Measurements from ENCODE around the gene OSER1.
"Not testable (repeated sequence)": the region's sequence is repeated elsewhere in the genome, so short reads cannot be mapped to it uniquely, and the experiment has no call there.

OSER1 gene

DNA sequence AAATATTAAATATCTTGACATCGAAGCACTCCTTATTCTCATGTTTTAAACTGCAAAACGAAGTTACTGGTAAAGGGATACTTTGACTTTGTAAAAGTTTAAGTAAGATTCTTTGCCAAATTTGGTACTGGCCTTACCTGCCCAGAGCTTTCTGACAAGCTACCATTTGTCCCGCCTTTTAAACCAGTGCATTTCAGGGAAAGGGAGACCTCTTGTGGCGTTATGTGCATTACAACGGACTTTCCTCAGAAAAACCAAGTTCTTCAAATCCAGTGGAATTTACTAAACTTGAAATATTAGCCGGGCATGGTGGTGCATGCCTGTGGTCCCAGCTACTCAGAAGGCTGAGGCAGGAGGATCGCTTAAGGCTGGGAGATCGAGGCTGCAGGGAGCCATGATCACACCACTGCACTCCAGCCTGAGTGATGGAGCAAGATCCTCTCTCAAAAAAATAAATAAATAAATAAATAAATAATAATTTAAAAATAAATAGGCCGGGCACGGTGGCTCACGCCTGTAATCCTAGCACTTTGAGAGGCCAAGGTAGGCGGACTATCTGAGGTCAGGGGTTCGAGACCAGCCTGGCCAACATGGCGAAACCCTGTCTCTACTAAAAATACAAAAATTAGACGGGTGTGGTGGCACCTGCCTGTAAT lies 20.2 kb downstream of the OSER1 start:
- H3K23ac ChIP-seq (ENCODE audit: low read length); H2BK120ac ChIP-seq (ENCODE audit: insufficient read depth, low read length, poor library complexity); H3K27ac ChIP-seq (ENCODE audit: low read depth, low read length); H3K4ac ChIP-seq (ENCODE audit: low read depth, low read length); H4K12ac ChIP-seq (ENCODE audit: low read depth, low read length); H3K9ac ChIP-seq (ENCODE audit: low read length); H2AFZ ChIP-seq (ENCODE audit: insufficient read depth, low read length, poor library complexity); H4K91ac ChIP-seq (ENCODE audit: low read depth, low read length); H3K4me3 ChIP-seq (ENCODE audit: low read depth, low read length); H2BK12ac ChIP-seq (ENCODE audit: low read length); H3K36me3 ChIP-seq (ENCODE audit: control insufficient read depth in 1 of 2, insufficient read depth in 2 of 2, low read length in 2 of 2); H3K18ac ChIP-seq (ENCODE audit: low read length); H2AK5ac ChIP-seq (ENCODE audit: low read length); H3K14ac ChIP-seq (ENCODE audit: low read length); H3K9me3 ChIP-seq (ENCODE audit: insufficient read depth, low read depth, low read length); H4K8ac ChIP-seq (ENCODE audit: low read depth, low read length); H3K27me3 ChIP-seq (ENCODE audit: insufficient read depth, low read length); H3K4me2 ChIP-seq (ENCODE audit: low read length); H2BK5ac ChIP-seq (ENCODE audit: low read depth, low read length, poor library complexity): not testable (repeated sequence)
- Histone ChIP-seq H3K79me2 (ENCODE audit: control insufficient read depth, insufficient read depth, low read length, poor library complexity) (peaks cover 16% of the 10 kb centered on the region), H3K79me1 (ENCODE audit: low read length) (peaks cover 33% of the 10 kb centered on the region), H3K4me1 (ENCODE audit: control insufficient read depth in 1 of 2, insufficient read depth in 2 of 2, low read length in 2 of 2) (peaks cover 13 to 27% of the 10 kb centered on the region in 2 experiments)
- no CpG with 5 or more reads among the region's 15 CpGs for WGBS (ENCODE audit: extremely low coverage, insufficient coverage, insufficient read length)
- peak; percentile 89 to 98 for DNase-seq

DNA sequence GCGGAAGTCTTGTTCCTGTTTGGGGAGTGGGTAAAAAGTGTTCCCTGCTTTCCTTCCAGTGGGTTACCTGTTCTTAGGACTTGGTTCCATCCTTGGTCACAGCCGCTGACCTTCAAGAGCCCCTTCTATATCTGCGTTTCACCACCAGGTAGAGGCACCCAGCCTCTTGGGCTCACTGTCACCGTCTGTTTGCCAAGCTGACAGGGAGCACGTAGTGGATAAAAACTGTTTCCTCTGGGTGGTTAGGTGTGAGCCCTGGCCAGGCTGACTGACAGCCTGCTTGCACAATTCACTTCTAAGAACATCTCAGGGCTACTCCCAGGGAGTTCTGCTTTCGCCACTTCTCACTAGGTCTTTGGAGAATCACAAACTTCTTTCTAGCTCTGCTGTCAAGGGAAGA lies 21.8 kb downstream of the OSER1 start:
- peak overlapping the region; percentile 9 for H3K4ac ChIP-seq (ENCODE audit: low read depth, low read length)
- peak overlapping the region; percentile 91 for H2BK120ac ChIP-seq (ENCODE audit: insufficient read depth, low read length, poor library complexity)
- H3K18ac ChIP-seq (ENCODE audit: low read length) = peak overlapping the region; percentile 24
- no peaks in the 10 kb centered on the region for H3K27me3 ChIP-seq (ENCODE audit: insufficient read depth, low read length)
- peak overlapping the region; percentile 92 for H4K91ac ChIP-seq (ENCODE audit: low read depth, low read length)
- no peaks in the 10 kb centered on the region for H3K36me3 ChIP-seq (ENCODE audit: control insufficient read depth in 1 of 2, insufficient read depth in 2 of 2, low read length in 2 of 2)
- H2AK5ac ChIP-seq (ENCODE audit: low read length) = peak overlapping the region; percentile 17
- peak overlapping the region; percentile 70 for H2BK12ac ChIP-seq (ENCODE audit: low read length)
- peak overlapping the region; percentile 10 for H4K12ac ChIP-seq (ENCODE audit: low read depth, low read length)
- H3K9ac ChIP-seq (ENCODE audit: low read length) = no peak overlapping the region
- H3K9me3 ChIP-seq (ENCODE audit: insufficient read depth, low read depth, low read length) = no peaks in the 10 kb centered on the region
- no peak overlapping the region for H2AFZ ChIP-seq (ENCODE audit: insufficient read depth, low read length, poor library complexity)
- H3K27ac ChIP-seq (ENCODE audit: low read depth, low read length) = peak overlapping the region; percentile 99
- peak; percentile 30 to 59 for DNase-seq
- peak overlapping the region; percentile 63 for H3K14ac ChIP-seq (ENCODE audit: low read length)
- peak overlapping the region; percentile 94 for H2BK5ac ChIP-seq (ENCODE audit: low read depth, low read length, poor library complexity)
- H3K4me2 ChIP-seq (ENCODE audit: low read length) = no peak overlapping the region
- peaks cover 36% of the 10 kb centered on the region for H3K79me1 ChIP-seq (ENCODE audit: low read length)
- H3K4me1 ChIP-seq (ENCODE audit: control insufficient read depth in 1 of 2, insufficient read depth in 2 of 2, low read length in 2 of 2) = peaks cover 13 to 32% of the 10 kb centered on the region in 2 experiments
- peak overlapping the region; percentile 59 for H4K8ac ChIP-seq (ENCODE audit: low read depth, low read length)
- peaks cover 19% of the 10 kb centered on the region for H3K79me2 ChIP-seq (ENCODE audit: control insufficient read depth, insufficient read depth, low read length, poor library complexity)
- no peak overlapping the region for H3K4me3 ChIP-seq (ENCODE audit: low read depth, low read length)
- H3K23ac ChIP-seq (ENCODE audit: low read length) = no peak overlapping the region
- no CpG with 5 or more reads among the region's 6 CpGs for WGBS (ENCODE audit: extremely low coverage, insufficient coverage, insufficient read length)

DNA sequence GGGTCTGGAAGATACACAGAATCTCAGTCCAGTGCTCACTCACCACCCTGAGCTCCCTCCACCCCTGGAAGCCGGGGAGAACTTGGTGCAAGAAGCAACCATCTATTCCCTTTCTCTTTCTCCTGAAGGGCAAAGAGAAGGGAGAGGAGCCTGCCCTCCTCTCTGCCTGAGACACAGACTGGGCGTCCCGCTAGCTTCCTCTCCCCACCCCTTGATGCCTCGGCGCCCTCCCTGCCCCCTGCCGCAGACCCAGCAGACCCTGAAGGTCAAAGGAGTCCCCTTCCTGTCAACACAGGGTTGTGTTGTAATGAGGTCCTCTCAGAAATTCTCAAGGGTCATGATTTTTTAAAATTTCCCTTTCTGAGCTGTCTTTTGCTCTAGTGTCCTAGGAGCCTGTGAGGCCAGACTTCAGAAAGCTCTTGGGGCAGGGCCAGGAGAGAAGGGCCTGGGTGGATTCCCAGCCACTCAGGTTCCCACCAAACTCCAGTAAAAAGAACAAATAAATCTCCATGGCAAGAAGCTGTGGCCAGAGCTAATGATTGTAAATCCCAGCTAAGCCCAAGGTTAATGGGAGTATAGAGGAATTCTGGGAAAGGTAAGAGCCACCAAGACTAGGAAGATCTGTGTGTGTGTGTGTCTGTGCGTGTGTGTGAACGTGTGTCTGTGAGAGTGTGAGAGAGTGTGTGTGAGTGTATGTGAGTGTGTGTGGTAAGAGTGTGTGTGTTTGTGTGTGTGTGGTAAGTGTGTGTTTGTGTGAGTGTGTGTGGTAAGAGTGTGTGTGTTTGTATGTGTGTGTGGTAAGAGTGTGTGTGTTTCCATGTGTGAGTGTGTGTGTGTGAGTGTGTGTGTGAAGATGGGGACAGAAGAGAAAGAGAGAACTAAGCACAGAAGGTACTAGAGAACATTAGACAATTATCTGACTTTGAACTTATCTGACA lies 22.5 kb downstream of the OSER1 start:
- WGBS (ENCODE audit: extremely low coverage, insufficient coverage, insufficient read length) = no CpG with 5 or more reads among the region's 8 CpGs
- Histone ChIP-seq H4K12ac (ENCODE audit: low read depth, low read length) (peak overlapping the region; percentile 38), H3K36me3 (ENCODE audit: control insufficient read depth in 1 of 2, insufficient read depth in 2 of 2, low read length in 2 of 2) (no peaks in the 10 kb centered on the region), H3K4me2 (ENCODE audit: low read length) (peak overlapping the region; percentile 69), H4K91ac (ENCODE audit: low read depth, low read length) (peak overlapping the region; percentile 92), H3K18ac (ENCODE audit: low read length) (peak overlapping the region; percentile 82), H3K4me3 (ENCODE audit: low read depth, low read length) (no peak overlapping the region), H3K27me3 (ENCODE audit: insufficient read depth, low read length) (no peaks in the 10 kb centered on the region), H2AK5ac (ENCODE audit: low read length) (peak overlapping the region; percentile 32), H3K4me1 (ENCODE audit: control insufficient read depth in 1 of 2, insufficient read depth in 2 of 2, low read length in 2 of 2) (peaks cover 18 to 39% of the 10 kb centered on the region in 2 experiments), H3K4ac (ENCODE audit: low read depth, low read length) (peak overlapping the region; percentile 76), H3K9ac (ENCODE audit: low read length) (peak overlapping the region; percentile 66), H3K23ac (ENCODE audit: low read length) (no peak overlapping the region), H4K8ac (ENCODE audit: low read depth, low read length) (peak overlapping the region; percentile 71), H3K9me3 (ENCODE audit: insufficient read depth, low read depth, low read length) (no peaks in the 10 kb centered on the region), H2AFZ (ENCODE audit: insufficient read depth, low read length, poor library complexity) (peak overlapping the region; percentile 46), H2BK5ac (ENCODE audit: low read depth, low read length, poor library complexity) (peak overlapping the region; percentile 94), H2BK120ac (ENCODE audit: insufficient read depth, low read length, poor library complexity) (peak overlapping the region; percentile 91), H3K79me1 (ENCODE audit: low read length) (peaks cover 40% of the 10 kb centered on the region), H3K27ac (ENCODE audit: low read depth, low read length) (peak overlapping the region; percentile 99), H2BK12ac (ENCODE audit: low read length) (peak overlapping the region; percentile 93), H3K79me2 (ENCODE audit: control insufficient read depth, insufficient read depth, low read length, poor library complexity) (peaks cover 19% of the 10 kb centered on the region), H3K14ac (ENCODE audit: low read length) (peak overlapping the region; percentile 71)
- DNase-seq = no peak

DNA sequence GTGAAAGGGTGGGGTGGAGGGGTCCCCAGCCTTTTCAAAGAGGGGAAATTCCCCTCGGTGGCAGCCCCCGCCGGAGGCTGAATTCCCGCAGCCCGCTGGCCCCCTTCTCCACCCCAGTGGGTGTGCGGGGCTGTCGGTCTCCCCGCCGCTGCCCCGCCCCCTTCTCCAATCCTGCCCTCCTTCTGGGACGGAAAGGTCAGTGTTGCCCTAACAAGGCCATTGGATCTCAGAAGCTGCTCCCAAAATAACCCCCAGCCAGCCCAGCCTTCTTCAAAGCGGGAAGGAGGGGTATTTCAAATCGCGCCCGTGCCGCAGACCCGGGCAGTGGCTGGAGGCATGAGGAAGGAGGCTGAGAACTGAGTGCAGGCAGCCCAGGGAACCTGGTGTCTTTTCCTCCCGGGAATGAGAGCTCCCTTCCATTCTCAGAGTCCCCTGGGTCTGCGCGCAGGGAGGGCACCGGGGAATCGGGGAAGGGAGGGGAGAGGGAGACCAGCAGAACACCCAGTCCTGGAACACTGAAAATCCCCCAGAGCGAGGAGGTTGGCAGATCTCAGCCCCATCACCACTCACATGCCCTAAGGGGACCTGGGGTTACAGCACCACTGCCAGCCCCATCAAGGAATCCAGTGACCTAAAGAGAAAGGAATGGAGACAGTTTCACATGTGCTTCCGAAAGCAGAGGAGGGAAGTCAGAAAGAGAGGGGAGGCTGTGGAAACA lies 23.4 kb downstream of the OSER1 start, which contains the start of gene JPH2:
TSS of gene JPH2 (minus strand) at position 135 of the 718 bp plus-strand sequence. CDS start 483 bp downstream, outside the sequence.
- no peaks in the 10 kb centered on the region for H3K27me3 ChIP-seq (ENCODE audit: insufficient read depth, low read length)
- H3K9me3 ChIP-seq (ENCODE audit: insufficient read depth, low read depth, low read length) = no peaks in the 10 kb centered on the region
- peaks cover 25 to 47% of the 10 kb centered on the region in 2 experiments for H3K4me1 ChIP-seq (ENCODE audit: control insufficient read depth in 1 of 2, insufficient read depth in 2 of 2, low read length in 2 of 2)
- H3K79me2 ChIP-seq (ENCODE audit: control insufficient read depth, insufficient read depth, low read length, poor library complexity) = peaks cover 19% of the 10 kb centered on the region
- H2BK12ac ChIP-seq (ENCODE audit: low read length) = peak within 1 kb of the TSS; percentile 93
- peak within 1 kb of the TSS; percentile 91 for H2BK120ac ChIP-seq (ENCODE audit: insufficient read depth, low read length, poor library complexity)
- H3K36me3 ChIP-seq (ENCODE audit: control insufficient read depth in 1 of 2, insufficient read depth in 2 of 2, low read length in 2 of 2) = no peaks in the 10 kb centered on the region
- H3K4me3 ChIP-seq (ENCODE audit: low read depth, low read length) = peak within 1 kb of the TSS; percentile 75
- peak within 1 kb of the TSS; percentile 69 for H3K4me2 ChIP-seq (ENCODE audit: low read length)
- H3K14ac ChIP-seq (ENCODE audit: low read length) = peak within 1 kb of the TSS; percentile 83
- H3K4ac ChIP-seq (ENCODE audit: low read depth, low read length) = peak within 1 kb of the TSS; percentile 73
- no CpG with 5 or more reads among the region's 24 CpGs for WGBS (ENCODE audit: extremely low coverage, insufficient coverage, insufficient read length)
- H2BK5ac ChIP-seq (ENCODE audit: low read depth, low read length, poor library complexity) = peak within 1 kb of the TSS; percentile 94
- peaks cover 42% of the 10 kb centered on the region for H3K79me1 ChIP-seq (ENCODE audit: low read length)
- peak within 1 kb of the TSS; percentile 19 for H2AFZ ChIP-seq (ENCODE audit: insufficient read depth, low read length, poor library complexity)
- peak within 1 kb of the TSS; percentile 92 for H4K91ac ChIP-seq (ENCODE audit: low read depth, low read length)
- peak within 1 kb of the TSS; percentile 82 for H3K18ac ChIP-seq (ENCODE audit: low read length)
- peak within 1 kb of the TSS; percentile 67 for H3K9ac ChIP-seq (ENCODE audit: low read length)
- H4K8ac ChIP-seq (ENCODE audit: low read depth, low read length) = peak within 1 kb of the TSS; percentile 71
- no peak within 1 kb of the TSS for H3K23ac ChIP-seq (ENCODE audit: low read length)
- peak within 1 kb of the TSS; percentile 63 for H2AK5ac ChIP-seq (ENCODE audit: low read length)
- peak within 1 kb of the TSS; percentile 38 for H4K12ac ChIP-seq (ENCODE audit: low read depth, low read length)
- peak; percentile 69 to 87 for DNase-seq
- H3K27ac ChIP-seq (ENCODE audit: low read depth, low read length) = peak within 1 kb of the TSS; percentile 99

All from trophoblast cell (in vitro differentiated cells and primary cell).